NCI-H2196 (cell line): ENCODE results near the gene TTC34.
"Not testable (repeated sequence)": the region's sequence is repeated elsewhere in the genome, so short reads cannot be mapped to it uniquely, and the experiment has no call there.

Source experiments
- DNase-seq: peaks from one replicate; lab custom pipeline; 2025; ENCODE audit not compliant: unreplicated experiment; lab: John Stamatoyannopoulos, UW

The TTC34 gene

GRCh38 chr1:2684878-2685277 lies 116.6 kb downstream of the TTC34 start:
- not testable (repeated sequence) for DNase-seq

- DNase-seq, result not testable (repeated sequence)
Measured at GRCh38 chr1:2684000-2684399, 117.5 kb downstream of the TTC34 start.

- DNase-seq, result not testable (repeated sequence)
Measured at GRCh38 chr1:2683321-2683741, 118.2 kb downstream of the TTC34 start.

- DNase-seq, result not testable (repeated sequence)
Measured at GRCh38 chr1:2682879-2683278, 118.6 kb downstream of the TTC34 start.

- DNase-seq, result not testable (repeated sequence)
Measured at GRCh38 chr1:2676726-2677125, 124.8 kb downstream of the TTC34 start.

- DNase-seq, result not testable (repeated sequence)
Measured at GRCh38 chr1:2671656-2672055, 129.8 kb downstream of the TTC34 start.

- not testable (repeated sequence) for DNase-seq
Measured at GRCh38 chr1:2659806-2660205, 141.7 kb downstream of the TTC34 start.

- not testable (repeated sequence) for DNase-seq
Measured at GRCh38 chr1:2657909-2658308, 143.6 kb downstream of the TTC34 start.

- not testable (repeated sequence) for DNase-seq
Measured at GRCh38 chr1:2657124-2657523, 144.4 kb downstream of the TTC34 start.

- DNase-seq, result not testable (repeated sequence)
Measured at GRCh38 chr1:2655598-2656434, 145.7 kb downstream of the TTC34 start.

- not testable (repeated sequence) for DNase-seq
Measured at GRCh38 chr1:2654443-2654948, 147.0 kb downstream of the TTC34 start.

GRCh38 chr1:2653741-2654442 lies 147.6 kb downstream of the TTC34 start:
- not testable (repeated sequence) for DNase-seq

GRCh38 chr1:2652926-2653571 lies 148.4 kb downstream of the TTC34 start:
- DNase-seq, result not testable (repeated sequence)

- DNase-seq, result not testable (repeated sequence)
Measured at GRCh38 chr1:2652152-2652925, 149.2 kb downstream of the TTC34 start.

GRCh38 chr1:2650967-2651645 lies 150.4 kb downstream of the TTC34 start:
- DNase-seq, result no peak

- no peak for DNase-seq
Measured at GRCh38 chr1:2646837-2647236, 154.7 kb downstream of the TTC34 start.

GRCh38 chr1:2645776-2646175 lies 155.7 kb downstream of the TTC34 start:
- no peak for DNase-seq

GRCh38 chr1:2645143-2645542 lies 156.3 kb downstream of the TTC34 start:
- no peak for DNase-seq

- DNase-seq, result no peak
Measured at GRCh38 chr1:2644591-2645101, 156.8 kb downstream of the TTC34 start.

GRCh38 chr1:2644171-2644570 lies 157.3 kb downstream of the TTC34 start:
- no peak for DNase-seq
